ENCODE data around the gene CUX1.

Gene CUX1

GRCh38 chr7:102292813-102293798 is 475.7 kb downstream of the CUX1 start:
- no peak for TF ChIP-seq GATA3 (IDR thresholded peaks at IDR 0.05; ENCODE audit: low read depth, low read length)
- no peak for TF ChIP-seq GATA2 (IDR thresholded peaks at IDR 0.05; ENCODE audit: low read depth, low read length)

GRCh38 chr7:102294589-102294988 is 477.2 kb downstream of the CUX1 start:
- no peak for TF ChIP-seq GATA3 (IDR thresholded peaks at IDR 0.05; ENCODE audit: low read depth, low read length)
- TF ChIP-seq GATA2 (IDR thresholded peaks at IDR 0.05; ENCODE audit: low read depth, low read length): no peak

- TF ChIP-seq GATA3 (IDR thresholded peaks at IDR 0.05; ENCODE audit: low read depth, low read length) (no peak), GATA2 (IDR thresholded peaks at IDR 0.05; ENCODE audit: low read depth, low read length) (no peak)
Measured at GRCh38 chr7:102295346-102296178, 478.1 kb downstream of the CUX1 start.

- no peak for TF ChIP-seq GATA2 (IDR thresholded peaks at IDR 0.05; ENCODE audit: low read depth, low read length)
- no peak for TF ChIP-seq GATA3 (IDR thresholded peaks at IDR 0.05; ENCODE audit: low read depth, low read length)
Measured at GRCh38 chr7:102296179-102296438, 478.7 kb downstream of the CUX1 start.

- TF ChIP-seq GATA2 (IDR thresholded peaks at IDR 0.05; ENCODE audit: low read depth, low read length) (no peak), GATA3 (IDR thresholded peaks at IDR 0.05; ENCODE audit: low read depth, low read length) (no peak)
Measured at GRCh38 chr7:102296514-102296913, 479.1 kb downstream of the CUX1 start.

- no peak for TF ChIP-seq GATA3 (IDR thresholded peaks at IDR 0.05; ENCODE audit: low read depth, low read length)
- no peak for TF ChIP-seq GATA2 (IDR thresholded peaks at IDR 0.05; ENCODE audit: low read depth, low read length)
Measured at GRCh38 chr7:102297487-102298218, 480.2 kb downstream of the CUX1 start.

- TF ChIP-seq GATA2 (IDR thresholded peaks at IDR 0.05; ENCODE audit: low read depth, low read length): no peak
Measured at GRCh38 chr7:102300643-102301221, 483.3 kb downstream of the CUX1 start.

- no peak for TF ChIP-seq GATA2 (IDR thresholded peaks at IDR 0.05; ENCODE audit: low read depth, low read length)
- no peak for TF ChIP-seq GATA3 (IDR thresholded peaks at IDR 0.05; ENCODE audit: low read depth, low read length)
Measured at GRCh38 chr7:102302025-102302424, 484.6 kb downstream of the CUX1 start.

GRCh38 chr7:102303669-102304422 is 486.4 kb downstream of the CUX1 start:
- no peak for TF ChIP-seq GATA3 (IDR thresholded peaks at IDR 0.05; ENCODE audit: low read depth, low read length)
- no peak for TF ChIP-seq GATA2 (IDR thresholded peaks at IDR 0.05; ENCODE audit: low read depth, low read length)

- TF ChIP-seq GATA2 (IDR thresholded peaks at IDR 0.05; ENCODE audit: low read depth, low read length) (no peak), GATA3 (IDR thresholded peaks at IDR 0.05; ENCODE audit: low read depth, low read length) (no peak)
Measured at GRCh38 chr7:102304668-102305067, 487.2 kb downstream of the CUX1 start.

GRCh38 chr7:102305414-102306268 is 488.2 kb downstream of the CUX1 start:
- no peak for TF ChIP-seq GATA2 (IDR thresholded peaks at IDR 0.05; ENCODE audit: low read depth, low read length)
- TF ChIP-seq GATA3 (IDR thresholded peaks at IDR 0.05; ENCODE audit: low read depth, low read length): no peak

GRCh38 chr7:102306916-102307677 is 489.7 kb downstream of the CUX1 start:
- no peak for TF ChIP-seq GATA3 (IDR thresholded peaks at IDR 0.05; ENCODE audit: low read depth, low read length)
- no peak for TF ChIP-seq GATA2 (IDR thresholded peaks at IDR 0.05; ENCODE audit: low read depth, low read length)

Measured in SH-SY5Y (cell line).